ENCODE measurements around the gene DOCK4.

Gene DOCK4

GRCh38 chr7:112006071-112006470, 200.1 kb downstream of the DOCK4 start:
- H3K36me3 ChIP-seq (ENCODE audit: insufficient read depth, low read length) = no peaks in the 10 kb centered on the region
- TF ChIP-seq EZH2phosphoT487 (IDR thresholded peaks at IDR 0.05; ENCODE audit: borderline replicate concordance) (no peak), CTCF (conservative IDR thresholded peaks at IDR 0.05; ENCODE audit: low read length) (no peak)
- no peak overlapping the region for H3K4me3 ChIP-seq (ENCODE audit: low read length, poor library complexity, severe bottlenecking)
- H3K9me2 ChIP-seq (replicated peaks; ENCODE audit: low read depth, low read length) = no peaks in the 10 kb centered on the region
- no peaks in the 10 kb centered on the region for H3K27me3 ChIP-seq (ENCODE audit: insufficient read depth, low read length, poor library complexity, severe bottlenecking)
- no peaks in the 10 kb centered on the region for H3F3A ChIP-seq (ENCODE audit: low read depth)
- H3K9me3 ChIP-seq (ENCODE audit: insufficient read depth, low read depth, low read length) = no peaks in the 10 kb centered on the region
- no peaks in the 10 kb centered on the region for H3K79me2 ChIP-seq (ENCODE audit: insufficient read depth, low read length)
- no peaks in the 10 kb centered on the region for H3K4me1 ChIP-seq (ENCODE audit: insufficient read depth, low read length, poor library complexity, severe bottlenecking)
- no peaks in the 10 kb centered on the region for H4K20me1 ChIP-seq (ENCODE audit: insufficient read depth, low read length, poor library complexity, severe bottlenecking)
- H2AFZ ChIP-seq (ENCODE audit: low read length) = no peak overlapping the region
- no peak overlapping the region for H3K4me2 ChIP-seq (ENCODE audit: low read depth, low read length, poor library complexity, severe bottlenecking)
- no peak overlapping the region for H3K9ac ChIP-seq (ENCODE audit: low read depth, low read length, poor library complexity, severe bottlenecking)

GRCh38 chr7:112005205-112005775, 200.9 kb downstream of the DOCK4 start:
- no peaks in the 10 kb centered on the region for H3K4me1 ChIP-seq (ENCODE audit: insufficient read depth, low read length, poor library complexity, severe bottlenecking)
- no peaks in the 10 kb centered on the region for H3K9me3 ChIP-seq (ENCODE audit: insufficient read depth, low read depth, low read length)
- no peaks in the 10 kb centered on the region for H3K9me2 ChIP-seq (replicated peaks; ENCODE audit: low read depth, low read length)
- no peaks in the 10 kb centered on the region for H3K79me2 ChIP-seq (ENCODE audit: insufficient read depth, low read length)
- no peaks in the 10 kb centered on the region for H3K27me3 ChIP-seq (ENCODE audit: insufficient read depth, low read length, poor library complexity, severe bottlenecking)
- no peaks in the 10 kb centered on the region for H3K36me3 ChIP-seq (ENCODE audit: insufficient read depth, low read length)
- no peak overlapping the region for H3K4me2 ChIP-seq (ENCODE audit: low read depth, low read length, poor library complexity, severe bottlenecking)
- no peak overlapping the region for H2AFZ ChIP-seq (ENCODE audit: low read length)
- no peak overlapping the region for H3K9ac ChIP-seq (ENCODE audit: low read depth, low read length, poor library complexity, severe bottlenecking)
- H4K20me1 ChIP-seq (ENCODE audit: insufficient read depth, low read length, poor library complexity, severe bottlenecking) = no peaks in the 10 kb centered on the region
- no peak overlapping the region for H3K4me3 ChIP-seq (ENCODE audit: low read length, poor library complexity, severe bottlenecking)
- no peak for TF ChIP-seq EZH2phosphoT487 (IDR thresholded peaks at IDR 0.05; ENCODE audit: borderline replicate concordance)
- TF ChIP-seq CTCF (conservative IDR thresholded peaks at IDR 0.05; ENCODE audit: low read length) = no peak
- H3F3A ChIP-seq (ENCODE audit: low read depth) = no peaks in the 10 kb centered on the region

GRCh38 chr7:112001091-112001826, 204.9 kb downstream of the DOCK4 start:
- Histone ChIP-seq H3K4me1 (ENCODE audit: insufficient read depth, low read length, poor library complexity, severe bottlenecking) (no peaks in the 10 kb centered on the region), H3F3A (ENCODE audit: low read depth) (no peaks in the 10 kb centered on the region), H2AFZ (ENCODE audit: low read length) (no peak overlapping the region), H3K9me3 (ENCODE audit: insufficient read depth, low read depth, low read length) (no peaks in the 10 kb centered on the region), H3K27me3 (ENCODE audit: insufficient read depth, low read length, poor library complexity, severe bottlenecking) (no peaks in the 10 kb centered on the region), H3K4me2 (ENCODE audit: low read depth, low read length, poor library complexity, severe bottlenecking) (no peak overlapping the region), H3K9me2 (replicated peaks; ENCODE audit: low read depth, low read length) (no peaks in the 10 kb centered on the region), H3K4me3 (ENCODE audit: low read length, poor library complexity, severe bottlenecking) (no peak overlapping the region), H3K36me3 (ENCODE audit: insufficient read depth, low read length) (no peaks in the 10 kb centered on the region), H3K79me2 (ENCODE audit: insufficient read depth, low read length) (no peaks in the 10 kb centered on the region), H3K9ac (ENCODE audit: low read depth, low read length, poor library complexity, severe bottlenecking) (no peak overlapping the region), H4K20me1 (ENCODE audit: insufficient read depth, low read length, poor library complexity, severe bottlenecking) (no peaks in the 10 kb centered on the region)
- TF ChIP-seq CTCF (conservative IDR thresholded peaks at IDR 0.05; ENCODE audit: low read length) = no peak
- TF ChIP-seq EZH2phosphoT487 (IDR thresholded peaks at IDR 0.05; ENCODE audit: borderline replicate concordance) = no peak
